ENCODE measurements around the gene PROCR. TPM values are rescaled to one million over a fixed set of nuclear protein-coding genes. Genes with fewer than 3 reads are reported as not detected.

The PROCR gene
- total RNA-seq, 3 donors from 2014 or later: 6.1 to 15.0 (median 11.7) TPM

DNA sequence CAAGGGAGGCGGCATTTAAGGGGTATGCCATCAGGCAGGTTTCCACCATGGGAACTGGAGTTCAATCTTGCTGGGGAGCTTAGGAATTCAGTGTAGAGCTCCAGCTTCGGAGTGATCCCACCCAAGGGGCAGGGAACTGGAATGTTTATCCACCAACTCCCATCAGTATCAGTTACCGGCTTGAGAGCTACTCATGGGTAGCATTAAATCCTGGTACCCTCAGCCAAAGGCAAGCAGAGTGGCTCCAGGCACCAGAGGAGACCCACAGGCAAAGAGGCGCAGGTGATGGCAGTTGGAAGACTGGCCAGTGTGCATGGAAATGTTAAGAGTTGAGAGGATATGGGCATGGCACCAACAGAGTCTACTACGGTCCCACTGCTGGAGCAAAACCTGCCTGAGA, 38.8 kb upstream of the PROCR start:
- H3K36me3 ChIP-seq (ENCODE audit: low read depth): no peaks in the 10 kb centered on the region
- DNase-seq (no peak), ATAC-seq (no peak)
- H3K9me3 ChIP-seq: no peaks in the 10 kb centered on the region
- H3K4me1 ChIP-seq (ENCODE audit: low read depth): no peaks in the 10 kb centered on the region
- intact Hi-C loops (cut with DNase I, micrococcal nuclease): no loop called here
- TF ChIP-seq, protein P1, sequence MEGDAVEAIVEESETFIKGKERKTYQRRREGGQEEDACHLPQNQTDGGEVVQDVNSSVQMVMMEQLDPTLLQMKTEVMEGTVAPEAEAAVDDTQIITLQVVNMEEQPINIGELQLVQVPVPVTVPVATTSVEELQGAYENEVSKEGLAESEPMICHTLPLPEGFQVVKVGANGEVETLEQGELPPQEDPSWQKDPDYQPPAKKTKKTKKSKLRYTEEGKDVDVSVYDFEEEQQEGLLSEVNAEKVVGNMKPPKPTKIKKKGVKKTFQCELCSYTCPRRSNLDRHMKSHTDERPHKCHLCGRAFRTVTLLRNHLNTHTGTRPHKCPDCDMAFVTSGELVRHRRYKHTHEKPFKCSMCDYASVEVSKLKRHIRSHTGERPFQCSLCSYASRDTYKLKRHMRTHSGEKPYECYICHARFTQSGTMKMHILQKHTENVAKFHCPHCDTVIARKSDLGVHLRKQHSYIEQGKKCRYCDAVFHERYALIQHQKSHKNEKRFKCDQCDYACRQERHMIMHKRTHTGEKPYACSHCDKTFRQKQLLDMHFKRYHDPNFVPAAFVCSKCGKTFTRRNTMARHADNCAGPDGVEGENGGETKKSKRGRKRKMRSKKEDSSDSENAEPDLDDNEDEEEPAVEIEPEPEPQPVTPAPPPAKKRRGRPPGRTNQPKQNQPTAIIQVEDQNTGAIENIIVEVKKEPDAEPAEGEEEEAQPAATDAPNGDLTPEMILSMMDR (IDR thresholded peaks at IDR 0.05): no peak
- H3K4me3 ChIP-seq: no peak overlapping the region

DNA sequence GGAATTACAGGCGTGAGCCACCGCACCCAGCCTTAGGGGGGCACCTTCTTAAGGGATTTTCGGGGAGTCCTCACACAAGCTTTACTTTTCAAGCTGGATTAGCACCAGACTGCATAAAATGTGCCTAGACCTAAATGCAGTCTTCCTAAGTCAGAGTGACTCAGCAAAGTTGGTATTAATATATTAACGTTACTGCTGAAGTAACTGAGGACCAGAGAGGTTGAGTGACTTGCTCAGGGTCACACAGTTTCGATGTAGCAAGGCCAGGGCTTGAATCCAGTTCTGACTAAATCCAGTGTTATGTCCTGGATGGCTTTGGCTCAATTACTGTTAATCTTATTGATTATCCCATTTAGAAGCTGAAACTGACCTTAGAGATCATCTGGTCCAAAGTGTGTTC, 38.1 kb upstream of the PROCR start:
- Histone ChIP-seq H3K9me3 (no peaks in the 10 kb centered on the region), H3K4me1 (ENCODE audit: low read depth) (no peaks in the 10 kb centered on the region), H3K36me3 (ENCODE audit: low read depth) (no peaks in the 10 kb centered on the region), H3K4me3 (no peak overlapping the region)
- intact Hi-C loops (cut with DNase I, micrococcal nuclease): no loop called here
- DNase-seq (no peak), ATAC-seq (no peak)
- TF ChIP-seq, protein P1 (IDR thresholded peaks at IDR 0.05): no peak

DNA sequence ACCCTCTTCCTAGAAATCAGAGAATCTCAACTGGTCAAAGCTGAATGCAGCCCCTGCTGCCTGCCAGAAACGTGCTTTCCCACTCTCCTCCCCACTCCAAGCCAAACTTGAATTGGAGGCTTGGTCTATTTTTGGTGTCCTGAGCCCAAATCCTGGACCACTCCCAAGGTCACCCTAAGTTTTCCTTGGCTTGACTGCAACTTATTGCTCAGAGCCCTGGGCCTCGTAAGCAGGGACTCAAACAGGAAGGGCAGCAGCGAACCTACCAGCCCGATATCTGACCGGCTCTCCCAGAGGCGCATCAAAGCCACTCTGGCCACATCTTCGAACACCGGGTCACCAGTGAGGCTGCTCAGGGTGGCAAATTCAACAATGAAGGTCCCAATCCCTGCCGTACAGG, 37.4 kb upstream of the PROCR start:
- ATAC-seq: no peak
- Histone ChIP-seq H3K4me3 (no peak overlapping the region), H3K9me3 (no peaks in the 10 kb centered on the region), H3K4me1 (ENCODE audit: low read depth) (no peaks in the 10 kb centered on the region), H3K36me3 (ENCODE audit: low read depth) (no peaks in the 10 kb centered on the region)
- intact Hi-C loops (cut with DNase I, micrococcal nuclease): no loop called here
- DNase-seq: no peak
- TF ChIP-seq, protein P1 (IDR thresholded peaks at IDR 0.05): no peak

DNA sequence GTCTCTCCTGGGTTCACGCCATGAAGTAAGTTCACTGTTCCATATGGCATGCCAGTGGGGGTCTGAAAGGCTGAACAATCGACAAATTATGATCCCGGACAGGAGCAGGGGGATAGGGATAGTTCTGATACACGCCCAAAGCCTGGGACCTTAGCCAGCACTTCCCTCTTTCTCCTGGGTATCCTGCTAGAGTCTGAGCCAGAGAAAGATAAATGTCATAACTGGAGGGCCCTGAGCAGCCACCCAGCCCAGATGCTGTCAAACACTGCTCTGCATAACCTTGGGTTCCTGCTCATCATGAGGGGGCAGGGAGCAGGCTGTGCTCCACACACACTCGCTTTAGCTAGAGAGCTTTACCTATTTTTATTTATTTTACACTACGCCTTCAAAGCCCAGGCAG, 37.0 kb upstream of the PROCR start:
- DNase-seq (no peak), ATAC-seq (no peak)
- H3K4me1 ChIP-seq (ENCODE audit: low read depth): no peaks in the 10 kb centered on the region
- TF ChIP-seq, protein P1 (IDR thresholded peaks at IDR 0.05): no peak
- intact Hi-C loops (cut with DNase I, micrococcal nuclease): no loop called here
- H3K36me3 ChIP-seq (ENCODE audit: low read depth): no peaks in the 10 kb centered on the region
- no peak overlapping the region for H3K4me3 ChIP-seq
- no peaks in the 10 kb centered on the region for H3K9me3 ChIP-seq

DNA sequence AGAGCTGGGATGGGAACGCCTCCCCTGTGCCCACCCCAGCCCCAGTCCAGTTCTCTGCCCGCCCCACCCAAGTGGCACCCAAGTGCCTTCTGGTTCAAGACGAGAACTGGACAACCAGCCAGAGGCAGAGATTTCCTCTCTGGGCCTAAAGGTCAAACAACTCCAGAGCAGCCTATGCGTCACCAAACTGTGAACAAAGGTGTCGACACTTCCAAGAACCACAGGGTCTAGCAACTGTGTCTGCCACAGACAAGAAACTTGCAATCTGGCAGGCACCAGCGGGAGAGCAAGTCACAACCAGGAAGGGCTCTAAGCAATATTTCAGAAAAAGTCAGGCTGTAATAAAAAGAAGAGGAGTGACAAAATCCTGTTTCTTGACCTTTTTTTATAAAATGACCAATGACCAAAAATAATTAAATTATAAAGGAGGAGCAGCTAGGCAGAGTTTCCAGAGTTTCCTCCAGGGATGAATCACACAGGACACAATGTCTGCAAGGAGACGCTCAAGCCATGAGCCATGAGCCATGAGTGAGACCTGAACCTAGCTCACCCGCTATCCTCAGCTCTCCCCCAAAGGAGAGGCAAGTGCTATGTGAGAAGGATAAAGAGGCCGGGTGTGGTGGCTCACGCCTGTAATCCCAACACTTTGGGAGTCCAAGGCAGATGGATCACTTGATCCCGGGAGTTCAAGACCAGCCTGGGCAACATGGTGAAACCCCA, 35.8 kb upstream of the PROCR start:
- H3K4me3 ChIP-seq: no peak overlapping the region
- no peaks in the 10 kb centered on the region for H3K4me1 ChIP-seq (ENCODE audit: low read depth)
- H3K9me3 ChIP-seq: no peaks in the 10 kb centered on the region
- H3K36me3 ChIP-seq (ENCODE audit: low read depth): no peaks in the 10 kb centered on the region
- DNase-seq (no peak), ATAC-seq (no peak)
- intact Hi-C loops (cut with DNase I, micrococcal nuclease): no loop called here
- TF ChIP-seq, protein P1 (IDR thresholded peaks at IDR 0.05): no peak

Data from mucosa of descending colon (tissue), 3 donors.